Measurements from ENCODE around the gene PRRT4. TPM values are rescaled to one million over a fixed set of nuclear protein-coding genes. Genes with fewer than 3 reads are reported as not detected.
A peak's percentile ranks its signal among the peaks of the same experiment; 100 is the strongest.

Gene PRRT4
- total and polyA plus RNA-seq, 2 donors (not counting 1 experiment from before 2014, with no cell fraction given), result under 0.01 to 0.03 TPM

DNA sequence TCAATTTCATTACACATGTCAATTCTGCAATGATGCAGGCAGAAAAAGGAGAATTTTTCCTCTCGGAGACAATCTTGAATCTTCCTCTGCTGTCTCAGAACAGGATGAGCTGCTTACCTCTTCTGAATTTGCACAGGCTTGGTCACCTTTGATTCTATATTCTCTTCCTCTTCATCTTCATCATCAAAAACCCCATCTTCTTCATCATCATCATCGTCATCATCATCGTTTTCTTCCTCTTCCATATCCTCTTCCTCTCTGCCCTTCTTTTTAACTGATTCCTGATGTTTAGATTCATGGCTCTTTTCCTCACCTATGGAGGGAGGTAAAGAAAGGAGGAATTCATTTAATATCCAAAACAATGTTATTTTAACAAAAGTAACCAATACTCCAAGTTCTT is 25.8 kb downstream of the PRRT4 start:
- Histone ChIP-seq H3K4me1 (ENCODE audit: control insufficient read depth, extremely low read depth, insufficient read depth, low read length) (no peaks in the 10 kb centered on the region), H3K36me3 (ENCODE audit: control insufficient read depth, insufficient read depth, low read length) (peaks cover 4% of the 10 kb centered on the region), H3K27ac (ENCODE audit: insufficient read depth, low read length) (no peak overlapping the region), H3K79me2 (ENCODE audit: control insufficient read depth, insufficient read depth, low read length) (peaks cover 5% of the 10 kb centered on the region), H3K9me3 (ENCODE audit: control insufficient read depth, insufficient read depth, low read depth, low read length) (no peaks in the 10 kb centered on the region), H2AFZ (ENCODE audit: low read length) (no peak overlapping the region), H3K9ac (ENCODE audit: insufficient read depth, low read length) (no peak overlapping the region), H3K4me3 (replicated peaks in 1 of 4; ENCODE audit: control extremely low read depth in 1 of 4, insufficient read depth in 1 of 4, low read depth in 3 of 4, low read length in 4 of 4) (no peak overlapping the region), H4K20me1 (ENCODE audit: control insufficient read depth, extremely low read depth, insufficient read depth, low read length) (no peaks in the 10 kb centered on the region), H3K27me3 (ENCODE audit: control insufficient read depth, insufficient read depth, low read length) (no peaks in the 10 kb centered on the region), H3K4me2 (ENCODE audit: extremely low read depth, insufficient read depth, low read length) (no peak overlapping the region)
- DNase-seq (ENCODE audit: low read depth in 2 of 2), result no peak
- TF ChIP-seq, protein P1, sequence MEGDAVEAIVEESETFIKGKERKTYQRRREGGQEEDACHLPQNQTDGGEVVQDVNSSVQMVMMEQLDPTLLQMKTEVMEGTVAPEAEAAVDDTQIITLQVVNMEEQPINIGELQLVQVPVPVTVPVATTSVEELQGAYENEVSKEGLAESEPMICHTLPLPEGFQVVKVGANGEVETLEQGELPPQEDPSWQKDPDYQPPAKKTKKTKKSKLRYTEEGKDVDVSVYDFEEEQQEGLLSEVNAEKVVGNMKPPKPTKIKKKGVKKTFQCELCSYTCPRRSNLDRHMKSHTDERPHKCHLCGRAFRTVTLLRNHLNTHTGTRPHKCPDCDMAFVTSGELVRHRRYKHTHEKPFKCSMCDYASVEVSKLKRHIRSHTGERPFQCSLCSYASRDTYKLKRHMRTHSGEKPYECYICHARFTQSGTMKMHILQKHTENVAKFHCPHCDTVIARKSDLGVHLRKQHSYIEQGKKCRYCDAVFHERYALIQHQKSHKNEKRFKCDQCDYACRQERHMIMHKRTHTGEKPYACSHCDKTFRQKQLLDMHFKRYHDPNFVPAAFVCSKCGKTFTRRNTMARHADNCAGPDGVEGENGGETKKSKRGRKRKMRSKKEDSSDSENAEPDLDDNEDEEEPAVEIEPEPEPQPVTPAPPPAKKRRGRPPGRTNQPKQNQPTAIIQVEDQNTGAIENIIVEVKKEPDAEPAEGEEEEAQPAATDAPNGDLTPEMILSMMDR (conservative IDR thresholded peaks at IDR 0.05 in 1 of 2, IDR thresholded peaks at IDR 0.05 in 1 of 2; ENCODE audit: low read depth in 1 of 2, low read length in 2 of 2), result no peak
- no peak for TF ChIP-seq EZH2 (IDR thresholded peaks at IDR 0.05; ENCODE audit: low read length, missing control alignments)

DNA sequence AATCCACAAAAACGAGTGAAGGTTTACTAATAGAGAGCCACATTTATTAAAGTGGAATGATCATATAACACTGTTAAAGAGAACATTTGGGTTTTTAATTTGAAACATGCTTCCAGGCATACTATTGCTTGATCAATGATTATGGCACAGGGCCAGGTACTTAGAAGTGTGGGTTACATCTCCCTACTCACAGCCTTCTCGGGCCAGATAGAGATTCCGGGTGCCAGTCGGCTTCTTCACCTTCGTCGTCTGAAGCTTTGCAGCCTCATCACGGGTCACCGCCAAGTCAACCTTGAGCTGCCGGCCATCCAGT is 37.2 kb downstream of the PRRT4 start:
- Histone ChIP-seq H4K20me1 (ENCODE audit: control insufficient read depth, extremely low read depth, insufficient read depth, low read length) (no peaks in the 10 kb centered on the region), H3K4me3 (replicated peaks in 1 of 4; ENCODE audit: control extremely low read depth in 1 of 4, insufficient read depth in 1 of 4, low read depth in 3 of 4, low read length in 4 of 4) (no peak overlapping the region), H3K4me2 (ENCODE audit: extremely low read depth, insufficient read depth, low read length) (no peak overlapping the region), H3K27me3 (ENCODE audit: control insufficient read depth, insufficient read depth, low read length) (no peaks in the 10 kb centered on the region), H3K36me3 (ENCODE audit: control insufficient read depth, insufficient read depth, low read length) (peaks cover 2% of the 10 kb centered on the region), H3K9ac (ENCODE audit: insufficient read depth, low read length) (no peak overlapping the region), H2AFZ (ENCODE audit: low read length) (no peak overlapping the region), H3K4me1 (ENCODE audit: control insufficient read depth, extremely low read depth, insufficient read depth, low read length) (no peaks in the 10 kb centered on the region), H3K79me2 (ENCODE audit: control insufficient read depth, insufficient read depth, low read length) (no peaks in the 10 kb centered on the region), H3K27ac (ENCODE audit: insufficient read depth, low read length) (no peak overlapping the region), H3K9me3 (ENCODE audit: control insufficient read depth, insufficient read depth, low read depth, low read length) (no peaks in the 10 kb centered on the region)
- no peak for DNase-seq (ENCODE audit: low read depth in 2 of 2)
- TF ChIP-seq, protein P1 (conservative IDR thresholded peaks at IDR 0.05 in 1 of 2, IDR thresholded peaks at IDR 0.05 in 1 of 2; ENCODE audit: low read depth in 1 of 2, low read length in 2 of 2), result no peak
- no peak for TF ChIP-seq EZH2 (IDR thresholded peaks at IDR 0.05; ENCODE audit: low read length, missing control alignments)

DNA sequence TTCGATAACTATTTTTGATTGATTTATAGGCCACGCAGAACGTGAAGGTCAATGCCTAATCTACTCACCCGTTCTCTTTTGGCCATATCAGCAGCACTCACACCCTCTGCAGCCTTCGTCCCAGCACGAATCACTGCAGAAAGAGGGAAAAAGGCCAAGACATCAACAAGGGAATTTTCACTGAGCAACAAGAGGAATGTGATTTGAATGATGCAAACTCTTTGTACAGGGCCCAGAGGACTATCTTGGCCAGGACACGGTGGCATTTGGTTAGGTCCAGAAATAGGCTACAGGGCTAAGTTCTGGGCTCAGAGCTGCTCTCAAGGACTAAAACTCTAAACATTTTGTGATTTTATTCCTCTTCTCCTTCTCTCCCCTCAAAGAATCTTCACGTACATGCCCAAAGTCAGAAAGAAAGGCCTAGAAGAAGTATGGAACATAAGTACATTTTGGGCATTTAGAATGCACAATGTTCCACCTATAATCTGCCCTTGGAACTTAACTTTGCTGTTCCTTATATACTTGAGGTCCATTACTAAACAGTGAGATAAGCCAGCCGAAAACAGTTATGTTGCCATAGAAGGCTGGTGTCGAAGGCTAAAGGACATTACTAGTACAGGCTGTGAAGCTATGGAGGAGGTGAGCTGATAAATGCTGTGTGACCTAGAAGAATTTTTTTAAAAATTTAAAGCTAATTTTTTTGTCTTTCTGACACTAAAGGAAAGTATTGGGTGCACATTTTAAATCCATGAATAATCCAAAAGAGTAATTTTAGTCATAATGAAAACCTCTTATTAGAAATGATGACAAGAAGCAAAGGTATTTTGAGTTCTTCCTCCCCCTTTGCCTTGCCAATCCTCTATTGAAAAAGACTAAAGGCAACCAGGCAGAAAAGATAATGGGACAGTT is 37.8 kb downstream of the PRRT4 start:
- Histone ChIP-seq H3K4me2 (ENCODE audit: extremely low read depth, insufficient read depth, low read length) (peak overlapping the region; percentile 33), H3K79me2 (ENCODE audit: control insufficient read depth, insufficient read depth, low read length) (no peaks in the 10 kb centered on the region), H3K9me3 (ENCODE audit: control insufficient read depth, insufficient read depth, low read depth, low read length) (no peaks in the 10 kb centered on the region), H3K9ac (ENCODE audit: insufficient read depth, low read length) (no peak overlapping the region), H4K20me1 (ENCODE audit: control insufficient read depth, extremely low read depth, insufficient read depth, low read length) (no peaks in the 10 kb centered on the region), H2AFZ (ENCODE audit: low read length) (no peak overlapping the region), H3K36me3 (ENCODE audit: control insufficient read depth, insufficient read depth, low read length) (peaks cover 2% of the 10 kb centered on the region), H3K27ac (ENCODE audit: insufficient read depth, low read length) (peak overlapping the region; percentile 27), H3K4me3 (replicated peaks in 1 of 4; ENCODE audit: control extremely low read depth in 1 of 4, insufficient read depth in 1 of 4, low read depth in 3 of 4, low read length in 4 of 4) (no peak overlapping the region), H3K4me1 (ENCODE audit: control insufficient read depth, extremely low read depth, insufficient read depth, low read length) (no peaks in the 10 kb centered on the region), H3K27me3 (ENCODE audit: control insufficient read depth, insufficient read depth, low read length) (no peaks in the 10 kb centered on the region)
- DNase-seq (ENCODE audit: low read depth in 2 of 2), result peak; percentile 19 to 29
- no peak for TF ChIP-seq EZH2 (IDR thresholded peaks at IDR 0.05; ENCODE audit: low read length, missing control alignments)
- TF ChIP-seq, protein P1 (conservative IDR thresholded peaks at IDR 0.05 in 1 of 2, IDR thresholded peaks at IDR 0.05 in 1 of 2; ENCODE audit: low read depth in 1 of 2, low read length in 2 of 2), result no peak
